CD4-positive, alpha-beta memory T cell (primary cell): ENCODE results near the gene TUBA4A. TPM values are rescaled to one million over a fixed set of nuclear protein-coding genes. Genes with fewer than 3 reads are reported as not detected.
A peak's percentile ranks its signal among the peaks of the same experiment; 100 is the strongest.

Experiments used
- CTCF ChIA-PET: fragments of 350-600 bp; sonication (Branson Sonifier 250); formaldehyde crosslinking; loops from one replicate; lab custom pipeline; 2021; ENCODE audit warnings: inconsistent platforms; ENCODE audit not compliant: partially characterized antibody; lab: Charles Lee
- POLR2A ChIA-PET: fragments of 350-600 bp; sonication (Branson Sonifier 250); formaldehyde crosslinking; loops from one replicate; lab custom pipeline; 2021; ENCODE audit not compliant: partially characterized antibody; lab: Charles Lee
- DNase-seq, 5 donors: peaks; one replicate each; pipeline versions ENCODE4 v3.0.0 to v3.0.0-alpha.2; 2020 to 2022; ENCODE audit warnings: mixed read lengths in 1 of 5
- H3K27ac ChIP-seq: one replicate; pipeline ENCODE4 v1.7.0; 2013; ENCODE audit warnings: low read depth, low read length
- H3K27me3 ChIP-seq: 2 replicates; pipeline ENCODE4 v1.7.0; 2013; ENCODE audit warnings: mild to moderate bottlenecking, low read length, moderate library complexity; ENCODE audit not compliant: insufficient read depth
- H3K36me3 ChIP-seq: 2 replicates; pipeline ENCODE4 v1.7.0; 2013; ENCODE audit warnings: mild to moderate bottlenecking, low read length, moderate library complexity; ENCODE audit not compliant: insufficient read depth
- H3K4me1 ChIP-seq: 2 replicates; pipeline ENCODE4 v1.7.0; 2013; ENCODE audit warnings: mild to moderate bottlenecking, low read length, moderate library complexity; ENCODE audit not compliant: insufficient read depth
- H3K4me3 ChIP-seq, 2 donors: one replicate each; pipeline ENCODE4 v1.7.0; 2013; ENCODE audit warnings: low read length in 2 of 2, mild to moderate bottlenecking in 1 of 2
- H3K9me3 ChIP-seq, 2 donors: one replicate each; pipeline ENCODE4 v1.7.0; 2013; ENCODE audit warnings: low read length in 2 of 2, control low read depth in 1 of 2; ENCODE audit not compliant: control insufficient read depth in 1 of 2
- H3K27ac Mint-ChIP-seq, 7 donors: one replicate each; pipeline ENCODE4 v1.8.0; 2020 to 2021; ENCODE audit warnings: mixed read lengths in 7 of 7, mild to moderate bottlenecking in 6 of 7, inconsistent platforms in 3 of 7, moderate library complexity in 3 of 7
- H3K27me3 Mint-ChIP-seq, 2 donors: one replicate each; pipeline ENCODE4 v1.8.0; 2020 to 2021; ENCODE audit warnings: mixed read lengths in 2 of 2
- H3K36me3 Mint-ChIP-seq, 2 donors: one replicate each; pipeline ENCODE4 v1.8.0; 2020 to 2021; ENCODE audit warnings: mixed read lengths in 2 of 2, inconsistent platforms in 1 of 2, mild to moderate bottlenecking in 1 of 2
- H3K4me1 Mint-ChIP-seq, 4 donors: one replicate each; pipeline ENCODE4 v1.8.0; 2020 to 2021; ENCODE audit warnings: mixed read lengths in 4 of 4, mild to moderate bottlenecking in 1 of 4
- H3K4me3 Mint-ChIP-seq, 8 donors: one replicate each; pipeline ENCODE4 v1.8.0; 2020 to 2021; ENCODE audit warnings: mixed read lengths in 8 of 8, mild to moderate bottlenecking in 7 of 8, moderate library complexity in 6 of 8, inconsistent platforms in 3 of 8
- H3K9me3 Mint-ChIP-seq, 8 donors: one replicate each; pipeline ENCODE4 v1.8.0; 2020 to 2021; ENCODE audit warnings: mixed read lengths in 8 of 8, mild to moderate bottlenecking in 5 of 8, inconsistent platforms in 3 of 8, moderate library complexity in 1 of 8
- intact Hi-C: fragments of 100-400 bp; cut with micrococcal nuclease; formaldehyde crosslinking; loops from one replicate; pipeline ENCODE4 v1.15.1; 2023
- polyA plus RNA-seq, 2 donors: library from polyadenylated mRNA; unstranded; fragments of 300-500 nt; fragmentation: Illumina TruSeq; gene quantifications; one replicate each; pipeline ENCODE4 v1.2.3, GENCODE V29; 2021
- total RNA-seq, 2 experiments: library from RNA; stranded (reverse); gene quantifications; one replicate each; pipeline ENCODE4 v1.2.3, GENCODE V29; 2021

TUBA4A gene
- total and polyA plus RNA-seq, 4 experiments from 2014 or later = 157 to 268 (median 251) TPM

GRCh38 chr2:219282943-219283581, 29.3 kb upstream of the TUBA4A start:
- DNase-seq = peak in 1 of 5 donors; percentile 18
- Mint-ChIP-seq H3K4me1 (peaks cover 9 to 42% (median 33%) of the 10 kb centered on the region in 4 donors), H3K4me3 (peak overlapping the region in 1 of 8 donors; percentile 25), H3K9me3 (no peaks in the 10 kb centered on the region), H3K27me3 (no peaks in the 10 kb centered on the region), H3K27ac (peak overlapping the region in 5 of 7 donors; percentile 2 to 87 (median 57)), H3K36me3 (peaks cover 34 to 63% of the 10 kb centered on the region in 2 donors)
- ChIA-PET CTCF (interaction anchor here (1.0 to 14.0 kb wide), 4 partner anchors 10 to 123 kb away, joined by 3 to 208 read pairs (median 9); no protein-coding TSS in a partner anchor), POLR2A (interaction anchor here (0.6 to 10.9 kb wide), 6 partner anchors 9 to 52 kb away, joined by 3 to 338 read pairs (median 38); partner anchors contain the start of genes ANKZF1, ATG9A, GLB1L and STK16)
- intact Hi-C loops = no loop called here
- Histone ChIP-seq H3K9me3 (no peaks in the 10 kb centered on the region), H3K27ac (no peak overlapping the region), H3K4me1 (peaks cover 31% of the 10 kb centered on the region), H3K36me3 (peaks cover 53% of the 10 kb centered on the region), H3K4me3 (no peak overlapping the region), H3K27me3 (no peaks in the 10 kb centered on the region)

DNA sequence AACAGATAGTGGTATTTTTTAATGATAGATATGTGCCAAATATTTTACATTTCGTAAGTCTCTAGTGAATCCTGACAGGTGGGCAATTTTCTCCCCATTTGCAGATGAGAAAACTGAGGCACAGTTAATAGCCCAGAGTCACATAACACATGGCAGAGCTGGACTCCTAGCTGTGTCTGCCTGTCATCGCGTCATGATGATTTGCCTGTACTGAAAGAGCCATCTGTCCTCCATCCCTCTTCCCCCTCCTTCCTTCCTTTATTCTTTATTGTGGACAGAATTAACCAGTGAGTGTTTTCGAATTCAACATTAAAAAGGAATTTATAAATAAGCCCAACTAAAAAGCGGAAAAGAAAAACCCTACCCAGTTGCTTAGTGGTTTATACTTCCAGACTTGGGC, 28.7 kb upstream of the TUBA4A start:
- ChIA-PET POLR2A (interaction anchor here (0.6 to 10.9 kb wide), 5 partner anchors 10 to 76 kb away, joined by 3 to 338 read pairs (median 64); partner anchors contain the start of genes ANKZF1, ATG9A, GLB1L and STK16), CTCF (interaction anchor here (1.2 to 14.0 kb wide), 4 partner anchors 11 to 123 kb away, joined by 3 to 208 read pairs (median 8); no protein-coding TSS in a partner anchor)
- Mint-ChIP-seq H3K9me3 (no peaks in the 10 kb centered on the region), H3K4me1 (peaks cover 15 to 49% (median 40%) of the 10 kb centered on the region in 4 donors), H3K27me3 (no peaks in the 10 kb centered on the region), H3K36me3 (peaks cover 34 to 62% of the 10 kb centered on the region in 2 donors), H3K27ac (peak overlapping the region in 6 of 7 donors; percentile 39 to 100 (median 74)), H3K4me3 (no peak overlapping the region)
- Histone ChIP-seq H3K4me1 (peaks cover 38% of the 10 kb centered on the region), H3K9me3 (no peaks in the 10 kb centered on the region), H3K27ac (no peak overlapping the region), H3K36me3 (peaks cover 53% of the 10 kb centered on the region), H3K4me3 (no peak overlapping the region), H3K27me3 (no peaks in the 10 kb centered on the region)
- intact Hi-C loops = no loop called here
- DNase-seq = no peak

GRCh38 chr2:219281588-219281987, 27.9 kb upstream of the TUBA4A start:
- peak in 1 of 5 donors; percentile 26 for DNase-seq
- H3K27ac ChIP-seq = peak overlapping the region; percentile 98

GRCh38 chr2:219280651-219281050, 26.9 kb upstream of the TUBA4A start:
- ChIA-PET POLR2A (interaction anchor here (0.9 to 10.9 kb wide), 9 partner anchors 12 to 612 kb away, joined by 3 to 338 read pairs (median 35); partner anchors contain the start of genes ABCB6, ANKZF1, ATG9A and CNPPD1), CTCF (interaction anchor here (1.3 to 14.0 kb wide), 8 partner anchors 13 to 121 kb away, joined by 3 to 208 read pairs (median 11); partner anchors contain the start of genes GLB1L, STK16, TUBA4A and TUBA4B)
- peak overlapping the region; percentile 96 to 100 (median 99) for H3K27ac Mint-ChIP-seq

More at GRCh38 chr2:219281588-219281987, 27.9 kb upstream of the TUBA4A start:
- Mint-ChIP-seq H3K4me3 (peak overlapping the region in 1 of 8 donors; percentile 34), H3K4me1 (peaks cover 17 to 51% (median 42%) of the 10 kb centered on the region in 4 donors), H3K27me3 (no peaks in the 10 kb centered on the region), H3K36me3 (peaks cover 34 to 60% of the 10 kb centered on the region in 2 donors), H3K9me3 (no peaks in the 10 kb centered on the region), H3K27ac (peak overlapping the region; percentile 47 to 100 (median 99))
- POLR2A ChIA-PET = interaction anchor here (1.2 to 10.9 kb wide), 6 partner anchors 11 to 105 kb away, joined by 4 to 338 read pairs (median 64); partner anchors contain the start of genes ABCB6, ANKZF1, ATG9A and CNPPD1
- H3K9me3 ChIP-seq = no peaks in the 10 kb centered on the region
- no peaks in the 10 kb centered on the region for H3K27me3 ChIP-seq
- intact Hi-C loops = no loop called here
- H3K36me3 ChIP-seq = peaks cover 53% of the 10 kb centered on the region
- H3K4me3 ChIP-seq = no peak overlapping the region
- CTCF ChIA-PET = interaction anchor here (1.3 to 14.0 kb wide), 5 partner anchors 12 to 122 kb away, joined by 3 to 208 read pairs (median 9); partner anchors contain the start of genes GLB1L and STK16
- peaks cover 40% of the 10 kb centered on the region for H3K4me1 ChIP-seq

DNA sequence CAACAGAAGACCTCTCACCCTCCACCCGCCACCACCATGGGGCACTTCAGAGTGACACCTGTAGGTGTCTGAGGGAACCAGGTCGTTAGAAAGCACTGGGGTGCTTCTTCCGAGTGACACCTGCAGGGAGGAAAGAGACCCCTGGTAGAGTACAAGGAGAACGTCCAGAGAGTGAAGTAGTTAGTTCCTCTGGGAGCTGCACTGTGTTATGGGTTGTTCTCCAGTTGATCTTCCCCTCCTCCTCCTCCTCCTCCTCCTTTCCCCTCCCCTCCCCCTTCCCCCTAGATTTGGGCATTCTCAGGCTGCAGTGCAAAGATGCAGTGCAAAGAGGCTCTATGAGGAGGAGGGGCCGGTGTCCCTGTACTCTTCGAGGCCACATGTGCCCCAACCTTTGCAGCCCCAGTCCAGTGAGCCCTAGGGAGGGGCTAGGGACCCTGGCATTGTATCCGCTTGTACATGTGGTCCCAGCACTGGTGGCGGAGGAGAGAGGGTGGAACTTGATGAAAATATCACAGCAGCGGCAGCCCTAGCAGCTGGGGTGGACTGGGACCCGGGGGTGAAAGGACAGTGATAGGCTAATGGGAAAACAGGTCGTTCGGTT, 26.3 kb upstream of the TUBA4A start:
- Mint-ChIP-seq H3K4me3 (peak overlapping the region; percentile 88 to 98 (median 96)), H3K27ac (peak overlapping the region; percentile 96 to 100 (median 99)), H3K4me1 (peaks cover 17 to 51% (median 40%) of the 10 kb centered on the region in 4 donors), H3K36me3 (peaks cover 30 to 47% of the 10 kb centered on the region in 2 donors), H3K9me3 (no peaks in the 10 kb centered on the region), H3K27me3 (no peaks in the 10 kb centered on the region)
- Histone ChIP-seq H3K36me3 (peaks cover 44% of the 10 kb centered on the region), H3K27ac (peak overlapping the region; percentile 98), H3K27me3 (no peaks in the 10 kb centered on the region), H3K4me3 (peak overlapping the region; percentile 48 to 71), H3K4me1 (peaks cover 40% of the 10 kb centered on the region), H3K9me3 (no peaks in the 10 kb centered on the region)
- peak in 1 of 5 donors; percentile 59 for DNase-seq
- CTCF ChIA-PET = interaction anchor here (1.1 to 14.0 kb wide), 7 partner anchors 13 to 69 kb away, joined by 3 to 208 read pairs (median 13); partner anchors contain the start of genes ANKZF1, ATG9A, GLB1L and STK16
- intact Hi-C loops = loop anchor here (1.0 to 10.0 kb wide), 10 partner anchors 15 to 385 kb away; partner anchors contain the start of genes ANKZF1, ATG9A, CHPF and NHEJ1
- POLR2A ChIA-PET = interaction anchor here (0.5 to 10.9 kb wide), 18 partner anchors 12 to 612 kb away, joined by 3 to 338 read pairs (median 10); partner anchors contain the start of genes ABCB6, ANKZF1, ATG9A and CNPPD1

More at GRCh38 chr2:219280651-219281050, 26.9 kb upstream of the TUBA4A start:
- H3K27me3 Mint-ChIP-seq = no peaks in the 10 kb centered on the region
- Histone ChIP-seq H3K36me3 (peaks cover 50% of the 10 kb centered on the region), H3K27ac (peak overlapping the region; percentile 98), H3K27me3 (no peaks in the 10 kb centered on the region), H3K9me3 (no peaks in the 10 kb centered on the region), H3K4me1 (peaks cover 40% of the 10 kb centered on the region), H3K4me3 (no peak overlapping the region)
- H3K36me3 Mint-ChIP-seq = peaks cover 34 to 54% of the 10 kb centered on the region in 2 donors
- intact Hi-C loops = no loop called here
- H3K4me3 Mint-ChIP-seq = peak overlapping the region; percentile 13 to 98 (median 96)
- peaks cover 17 to 51% (median 42%) of the 10 kb centered on the region in 4 donors for H3K4me1 Mint-ChIP-seq
- peak in 1 of 5 donors; percentile 23 for DNase-seq
- H3K9me3 Mint-ChIP-seq = no peaks in the 10 kb centered on the region

GRCh38 chr2:219279151-219279915, 25.6 kb upstream of the TUBA4A start, which contains the start of gene DNAJB2:
Gene DNAJB2, plus strand, starts transcription at chr2:219279366. Its CDS starts 468 bp downstream, at chr2:219279834.
- Mint-ChIP-seq H3K4me3 (peak within 1 kb of the TSS; percentile 88 to 98 (median 96)), H3K27me3 (no peaks in the 10 kb centered on the region), H3K36me3 (peaks cover 30 to 47% of the 10 kb centered on the region in 2 donors), H3K9me3 (no peaks in the 10 kb centered on the region), H3K27ac (peak within 1 kb of the TSS; percentile 96 to 100 (median 100)), H3K4me1 (peaks cover 17 to 51% (median 40%) of the 10 kb centered on the region in 4 donors)
- Histone ChIP-seq H3K9me3 (no peaks in the 10 kb centered on the region), H3K4me1 (peaks cover 40% of the 10 kb centered on the region), H3K4me3 (peak within 1 kb of the TSS; percentile 48 to 71), H3K27ac (peak within 1 kb of the TSS; percentile 98), H3K27me3 (no peaks in the 10 kb centered on the region), H3K36me3 (peaks cover 37% of the 10 kb centered on the region)
- POLR2A ChIA-PET = interaction anchor here (0.5 to 10.9 kb wide), 25 partner anchors 12 to 318 kb away, joined by 3 to 338 read pairs (median 7); partner anchors contain the start of genes ABCB6, ANKZF1, ATG9A and CNPPD1
- CTCF ChIA-PET = interaction anchor here (0.7 to 14.0 kb wide), 15 partner anchors 10 to 120 kb away, joined by 3 to 208 read pairs (median 15); partner anchors contain the start of genes ANKZF1, ATG9A, CNPPD1 and GLB1L
- intact Hi-C loops = loop anchor here (1.0 to 10.0 kb wide), 10 partner anchors 16 to 385 kb away; partner anchors contain the start of genes ANKZF1, ATG9A, CHPF and NHEJ1
- peak; percentile 98 to 100 (median 99) for DNase-seq
